GM12878 (cell line): ENCODE measurements around the gene DUOXA1. TPM values are rescaled to one million over a fixed set of nuclear protein-coding genes. Genes with fewer than 3 reads are reported as not detected.

Experiments used
- ATAC-seq: fragments of 200-7000 bp; cut with Tn5 transposase; 3 replicates; pipeline ENCODE4 v1.9.1; 2020; ENCODE audit warnings: mild to moderate bottlenecking, moderate library complexity
- Bru-seq: library from RNA; stranded (reverse); fragments of 400-500 nt; gene quantifications from one replicate; lab custom pipeline; 2021; lab: Mats Ljungman, UMichigan
- BruChase-seq, 2 experiments: library from RNA; stranded (reverse); fragments of 400-500 nt; gene quantifications; one replicate each; lab custom pipeline; 2021; lab: Mats Ljungman, UMichigan
- BruUV-seq: library from RNA; stranded (reverse); fragments of 400-500 nt; replicated peaks from 2 replicates; lab custom pipeline; 2021; lab: Mats Ljungman, UMichigan
- CTCF ChIA-PET: fragments of 300-600 bp; sonication (Branson Sonifier 250); formaldehyde crosslinking; extraction: SDS; loops from one replicate; lab custom pipeline; 2021; ENCODE audit warnings: inconsistent platforms; lab: Yijun Ruan, JAX
- POLR2A ChIA-PET: fragments of 350-600 bp; formaldehyde crosslinking; extraction: SDS; loops from one replicate; lab custom pipeline; 2021; ENCODE audit warnings: inconsistent platforms; lab: Charles Lee
- RAD21 ChIA-PET: fragments of 300-600 bp; sonication (Branson Sonifier 250); formaldehyde crosslinking; loops from one replicate; lab custom pipeline; 2023; ENCODE audit warnings: antibody characterized with exemption; ENCODE audit not compliant: unreplicated experiment; lab: Charles Lee
- SMC1A ChIA-PET: fragments of 300-600 bp; sonication (Branson Sonifier 250); formaldehyde crosslinking; loops from one replicate; lab custom pipeline; 2023; ENCODE audit not compliant: unreplicated experiment, uncharacterized antibody; lab: Charles Lee
- DNase-seq: peaks from one replicate; pipeline ENCODE4 v3.0.0-alpha.2; 2011; ENCODE audit warnings: low read depth, low spot score
- FAIRE-seq: peaks from 3 replicates; lab custom pipeline; 2011; peaks lifted over from hg19 to GRCh38; lab: Jason Lieb, UNC
- H2AFZ ChIP-seq: 2 replicates; pipeline ENCODE4 v1.6.0; 2011; ENCODE audit warnings: low read depth, low read length, control low read depth; ENCODE audit not compliant: control insufficient read depth
- H3K27ac ChIP-seq: 2 replicates; pipeline ENCODE4 v1.5.1; 2011; ENCODE audit warnings: control low read depth; ENCODE audit not compliant: control insufficient read depth, insufficient read depth
- H3K27me3 ChIP-seq, 2 experiments: replicated peaks in 1 of 2; 2 replicates each; pipeline versions ENCODE4 v1.6.0 to v1.6.1; 2011; ENCODE audit warnings: low read length in 1 of 2; ENCODE audit not compliant: control insufficient read depth in 2 of 2, insufficient read depth in 2 of 2
- H3K36me3 ChIP-seq, 2 experiments: 2 replicates each; pipeline ENCODE4 v1.5.1; 2011; ENCODE audit warnings: low read length in 1 of 2; ENCODE audit not compliant: control insufficient read depth in 2 of 2, insufficient read depth in 2 of 2
- H3K4me1 ChIP-seq: 2 replicates; pipeline ENCODE4 v1.6.1; 2011; ENCODE audit warnings: mild to moderate bottlenecking, low read length, moderate library complexity, mixed read lengths; ENCODE audit not compliant: control insufficient read depth, insufficient read depth
- H3K4me2 ChIP-seq: 2 replicates; pipeline ENCODE4 v1.6.0; 2011; ENCODE audit warnings: control low read depth; ENCODE audit not compliant: control insufficient read depth, insufficient read depth
- H3K4me3 ChIP-seq: fragments of 200-600 bp; sonication (generic); 2 replicates; pipeline ENCODE4 v1.5.1; 2016
- H3K79me2 ChIP-seq: 2 replicates; pipeline ENCODE4 v1.6.0; 2011; ENCODE audit warnings: low read length; ENCODE audit not compliant: control insufficient read depth, insufficient read depth
- H3K9ac ChIP-seq: 2 replicates; pipeline ENCODE4 v1.8.0; 2011; ENCODE audit warnings: low read length, control low read depth, mixed read lengths; ENCODE audit not compliant: control insufficient read depth, insufficient read depth
- H3K9me3 ChIP-seq: replicated peaks from 3 replicates; pipeline ENCODE4 v1.5.1; 2011; ENCODE audit warnings: mild to moderate bottlenecking, low read length; ENCODE audit not compliant: control insufficient read depth, insufficient read depth
- H4K20me1 ChIP-seq: 2 replicates; pipeline ENCODE4 v1.6.0; 2011; ENCODE audit not compliant: control insufficient read depth, insufficient read depth
- JUNB ChIP-seq: IDR thresholded peaks from 2 replicates; pipeline ENCODE4 v1.6.1; 2016; ENCODE audit warnings: antibody characterized with exemption, mild to moderate bottlenecking
- TARDBP ChIP-seq: IDR thresholded peaks from 2 replicates; pipeline ENCODE4 v1.6.1; 2016; ENCODE audit warnings: borderline replicate concordance
- TCF7 ChIP-seq: IDR thresholded peaks from 2 replicates; pipeline ENCODE4 v1.6.1; 2014; ENCODE audit warnings: antibody characterized with exemption, borderline replicate concordance
- ZNF24 ChIP-seq: fragments of 450-650 bp; IDR thresholded peaks from 2 replicates; pipeline ENCODE4 v1.6.1; 2017; ENCODE audit warnings: antibody characterized with exemption, mild to moderate bottlenecking
- ZZZ3 ChIP-seq: IDR thresholded peaks from 2 replicates; pipeline ENCODE4 v1.6.1; 2011; ENCODE audit warnings: low read depth; ENCODE audit not compliant: control insufficient read depth, insufficient read length
- WGBS: methylation state at CpG from one replicate; pipeline ENCODE4 v1.1.6; 2016; ENCODE audit warnings: low lambda C conversion rate; ENCODE audit not compliant: insufficient replicate concordance, insufficient coverage; ENCODE audit errors: missing lambda C conversion rate; 5-methylcytosine and 5-hydroxymethylcytosine counted together
- in situ Hi-C: fragments of 300-500 bp; cut with MboI; formaldehyde crosslinking; loops from 9 replicates; pipeline ENCODE4 v1.14.3; 2018; ENCODE audit warnings: mixed read lengths
- intact Hi-C: fragments of 100-400 bp; cut with micrococcal nuclease; formaldehyde crosslinking; loops from one replicate; pipeline ENCODE4 v1.14.2; 2022; ENCODE audit not compliant: unreplicated experiment
- long read RNA-seq, 2 experiments: library from polyadenylated mRNA; unstranded; transcript quantifications; one replicate each; pipeline ENCODE4 v2.0.0, GENCODE V29; 2019 to 2020
- polyA minus RNA-seq, 3 experiments: library from RNA; depleted of rRNA, polyadenylated mRNA; stranded (reverse); fragments of >200 nt; gene quantifications; 2 replicates each; pipeline ENCODE4 v1.2.3, GENCODE V29; 2011
- polyA plus RNA-seq, 11 experiments: library from polyadenylated mRNA; depleted of rRNA in 4 of 11; unstranded in 6 of 11; stranded (reverse) in 5 of 11; fragments of >200 nt; fragmentation: Nextera tagmentation in 4 of 11; fragmentation: Illumina TruSeq in 1 of 11; extraction: Ambion mirVana in 4 of 11; extraction: Trizol in 1 of 11; gene quantifications; 1 replicate in 1 of 11; 2 replicates in 10 of 11; pipeline versions ENCODE4 v1.2.1 to v1.2.3, GENCODE V29; 2011 to 2016; ENCODE audit warnings: inconsistent platforms in 2 of 11, missing spikeins in 2 of 11, low read depth in 1 of 11
- total RNA-seq, 4 experiments: library from RNA; depleted of rRNA in 3 of 4; stranded (reverse); fragments of >200 nt in 3 of 4; fragmentation: Illumina TruSeq in 1 of 4; extraction: Trizol in 1 of 4; gene quantifications; 2 replicates each; pipeline versions ENCODE4 v1.2.1 to v1.2.3, GENCODE V29; 2013 to 2021

DUOXA1 gene, protein sequence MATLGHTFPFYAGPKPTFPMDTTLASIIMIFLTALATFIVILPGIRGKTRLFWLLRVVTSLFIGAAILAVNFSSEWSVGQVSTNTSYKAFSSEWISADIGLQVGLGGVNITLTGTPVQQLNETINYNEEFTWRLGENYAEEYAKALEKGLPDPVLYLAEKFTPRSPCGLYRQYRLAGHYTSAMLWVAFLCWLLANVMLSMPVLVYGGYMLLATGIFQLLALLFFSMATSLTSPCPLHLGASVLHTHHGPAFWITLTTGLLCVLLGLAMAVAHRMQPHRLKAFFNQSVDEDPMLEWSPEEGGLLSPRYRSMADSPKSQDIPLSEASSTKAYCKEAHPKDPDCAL
- 0.13 and 0.54 TPM in 2 replicates for total RNA-seq (2013; cell fraction: nucleolus; rRNA removed)
- total RNA-seq (2014; rRNA removed), result not detected in 2 replicates
- total RNA-seq (2014; rRNA removed; fragmentation: Illumina TruSeq; extraction: Trizol), result not detected in 2 replicates
- total RNA-seq (2021), result 0.08 TPM in 1 of 2 replicates, not detected in the other
- polyA plus RNA-seq (2011; ENCODE audit: low read depth), result not detected
- polyA plus RNA-seq (2011; rRNA removed), result not detected in 2 replicates
- 0.25 TPM in 1 of 2 replicates, not detected in the other for polyA plus RNA-seq (2011; cell fraction: cytosol; rRNA removed)
- 0.13 and 0.21 TPM in 2 replicates for polyA plus RNA-seq (2011; cell fraction: nucleus; rRNA removed)
- not detected in 2 replicates for polyA plus RNA-seq (2012)
- polyA plus RNA-seq (2014; fragmentation: Illumina TruSeq; extraction: Trizol), result not detected in 2 replicates
- polyA plus RNA-seq (2014; fragmentation: Nextera tagmentation; extraction: Ambion mirVana), result not detected
- not detected in 2 replicates for polyA plus RNA-seq (2014; rRNA removed)
- polyA plus RNA-seq (2016; fragmentation: Nextera tagmentation; extraction: Ambion mirVana), result not detected
- polyA minus RNA-seq (2011; rRNA and poly(A)+ RNA removed), result not detected in 2 replicates
- polyA minus RNA-seq (2011; cell fraction: cytosol; rRNA and poly(A)+ RNA removed), result not detected in 2 replicates
- polyA minus RNA-seq (2011; cell fraction: nucleus; rRNA and poly(A)+ RNA removed), result not detected in 2 replicates
- Bru-seq, nascent RNA, result percentile 29 among the genes with signal in this experiment
- percentile 41 among the genes with signal in this experiment for BruChase-seq, experiment 1, labeled RNA remaining after a 6-hour chase
- percentile 38 among the genes with signal in this experiment for BruChase-seq, experiment 2, labeled RNA remaining after a 2-hour chase
- long read RNA-seq, experiment 1, result 0 reads
- long read RNA-seq, experiment 2, result 0 reads

- intact Hi-C loops (loop anchor here (10.0 kb wide), 1 partner anchor 155 kb away; no protein-coding TSS in a partner anchor), in situ Hi-C loops (no loop called here)
- Histone ChIP-seq H3K4me1 (no peaks in the 10 kb centered on the region), H3K36me3 (no peaks in the 10 kb centered on the region), H3K27ac (no peak within 1 kb of the TSS), H2AFZ (no peak within 1 kb of the TSS), H4K20me1 (no peaks in the 10 kb centered on the region), H3K9ac (no peak within 1 kb of the TSS), H3K9me3 (no peaks in the 10 kb centered on the region), H3K79me2 (no peaks in the 10 kb centered on the region), H3K27me3 (peaks cover 7 to 12% of the 10 kb centered on the region in 2 experiments), H3K4me2 (no peak within 1 kb of the TSS), H3K4me3 (no peak within 1 kb of the TSS)
- ChIA-PET RAD21 (interaction anchor here (0.6 kb wide), 1 partner anchor 429 kb away, joined by 3 read pairs; no protein-coding TSS in a partner anchor), CTCF (interaction anchor here (2.0 to 4.6 kb wide), 2 partner anchors 8 to 12 kb away, joined by 6 to 23 read pairs; no protein-coding TSS in a partner anchor), SMC1A (no interaction called here), POLR2A (no interaction called here)
- no TSS peak for BruUV-seq
- no peak for TF ChIP-seq ZZZ3
- no peak for TF ChIP-seq TARDBP
- no peak for TF ChIP-seq ZNF24
- no peak for TF ChIP-seq JUNB
- TF ChIP-seq TCF7, result no peak
- FAIRE-seq (no peak), DNase-seq (no peak), ATAC-seq (no peak)
- WGBS, result 26% methylated on average over 28 of the region's 46 CpGs
Measured at GRCh38 chr15:45129651-45130129, at the start of gene DUOXA1, which contains the start of gene DUOX1. DUOXA1 (minus strand) TSS chr15:45129879; CDS start chr15:45123014, 6,865 bp downstream. DUOX1 (plus strand) TSS chr15:45129994; CDS start chr15:45131967, 1,973 bp downstream.
